Astrocyte of the spinal cord (primary cell): ENCODE measurements around the gene IER2.
A peak's percentile ranks its signal among the peaks of the same experiment; 100 is the strongest.
"Not testable (repeated sequence)": the region's sequence is repeated elsewhere in the genome, so short reads cannot be mapped to it uniquely, and the experiment has no call there.

ENCODE experiments used
- DNase-seq: peaks from one replicate; pipeline ENCODE4 v3.0.0; 2011; ENCODE audit warnings: low read depth, low spot score
- H3K4me3 ChIP-seq: 2 replicates; pipeline ENCODE4 v1.5.1; 2011; ENCODE audit warnings: low read depth, mild to moderate bottlenecking, low read length, moderate library complexity
- CTCF ChIP-seq: IDR thresholded peaks from 2 replicates; pipeline ENCODE4 v1.5.1; 2012; ENCODE audit warnings: low read depth, mild to moderate bottlenecking, low read length, inconsistent platforms
- in situ Hi-C: cut with HindIII; loops from 2 replicates; pipeline ENCODE4 v1.10.0; 2017; ENCODE audit warnings: low sequenced_read_pairs

The IER2 gene

DNA sequence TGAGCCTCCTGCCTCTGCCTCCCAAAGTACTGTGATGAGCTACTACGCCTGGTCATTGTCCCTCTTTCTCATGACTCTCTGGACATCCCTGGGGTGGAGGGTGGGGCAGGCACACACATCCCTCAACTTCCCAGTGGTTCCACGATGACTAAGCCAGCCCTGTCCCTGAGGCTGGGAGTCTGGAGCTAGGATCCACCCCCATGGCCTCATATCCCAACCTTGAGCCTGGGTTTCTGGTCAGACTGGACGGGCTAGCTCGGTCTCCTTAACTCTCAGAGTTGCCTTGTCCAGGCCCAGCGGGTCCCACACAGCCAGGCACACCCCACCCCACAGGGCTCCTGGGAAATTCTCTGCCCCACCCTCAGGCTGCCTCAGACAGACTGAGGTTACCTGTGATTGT, 19.6 kb downstream of the IER2 start:
- in situ Hi-C loops: no loop called here
- H3K4me3 ChIP-seq: no peak overlapping the region
- peak; percentile 23 for DNase-seq
- TF ChIP-seq CTCF: no peak

DNA sequence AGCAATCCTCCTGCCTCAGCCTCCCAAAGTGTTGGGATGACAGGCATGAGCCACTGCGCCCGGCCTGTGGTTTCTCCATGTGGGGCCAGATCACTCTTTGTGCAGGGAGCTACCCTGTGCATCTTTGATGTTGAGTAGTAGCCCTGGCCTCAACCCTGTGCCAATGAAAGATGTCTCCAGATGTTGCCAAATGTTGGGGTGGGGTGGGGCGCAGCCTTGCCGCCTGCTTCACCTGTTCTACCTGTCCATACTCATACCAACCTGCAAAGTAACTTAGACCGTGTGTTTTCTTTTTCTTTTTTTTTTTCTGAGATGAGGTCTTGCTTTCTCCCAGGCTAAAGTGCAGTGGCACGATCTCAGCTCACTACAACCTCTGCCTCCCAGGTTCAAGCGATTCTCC, 20.9 kb downstream of the IER2 start:
- no peak for DNase-seq
- in situ Hi-C loops: no loop called here
- no peak for TF ChIP-seq CTCF
- H3K4me3 ChIP-seq: no peak overlapping the region

- in situ Hi-C loops: no loop called here
- H3K4me3 ChIP-seq: no peak overlapping the region
- no peak for TF ChIP-seq CTCF
- peak; percentile 82 for DNase-seq
Observed at GRCh38 chr19:13172346-13173138, 22.3 kb downstream of the IER2 start.

- no peak overlapping the region for H3K4me3 ChIP-seq
- no peak for DNase-seq
- in situ Hi-C loops: no loop called here
- no peak for TF ChIP-seq CTCF
Observed at GRCh38 chr19:13173139-13173737, 23.0 kb downstream of the IER2 start.

- TF ChIP-seq CTCF: no peak
- peak; percentile 62 for DNase-seq
- in situ Hi-C loops: no loop called here
- H3K4me3 ChIP-seq: no peak overlapping the region
Observed at GRCh38 chr19:13176345-13176744, 26.1 kb downstream of the IER2 start.

GRCh38 chr19:13177584-13177983, 27.4 kb downstream of the IER2 start:
- DNase-seq, H3K4me3 ChIP-seq, in situ Hi-C loops: not testable (repeated sequence)

GRCh38 chr19:13178291-13178690, 28.1 kb downstream of the IER2 start:
- H3K4me3 ChIP-seq, in situ Hi-C loops, DNase-seq: not testable (repeated sequence)
